ENCODE results near the gene FOXD1.
"Not testable (repeated sequence)": the region's sequence is repeated elsewhere in the genome, so short reads cannot be mapped to it uniquely, and the experiment has no call there.

The FOXD1 gene

GRCh38 chr5:73415171-73415570, 33.4 kb downstream of the FOXD1 start:
- no peak for TF ChIP-seq CTCF (conservative IDR thresholded peaks at IDR 0.05; ENCODE audit: low read length)

GRCh38 chr5:73412597-73412988, 36.0 kb downstream of the FOXD1 start:
- DNase-seq (ENCODE audit: low read depth) = peak; percentile 51
- H3K4me3 ChIP-seq (ENCODE audit: low read length) = no peak overlapping the region
- no peak for TF ChIP-seq CTCF (conservative IDR thresholded peaks at IDR 0.05; ENCODE audit: low read length)

More at GRCh38 chr5:73415171-73415570, 33.4 kb downstream of the FOXD1 start:
- no peak for DNase-seq (ENCODE audit: low read depth)
- no peak overlapping the region for H3K4me3 ChIP-seq (ENCODE audit: low read length)

GRCh38 chr5:73411936-73412596, 36.5 kb downstream of the FOXD1 start:
- no peak for TF ChIP-seq CTCF (conservative IDR thresholded peaks at IDR 0.05; ENCODE audit: low read length)
- no peak overlapping the region for H3K4me3 ChIP-seq (ENCODE audit: low read length)
- no peak for DNase-seq (ENCODE audit: low read depth)

- H3K4me3 ChIP-seq (ENCODE audit: low read length); DNase-seq (ENCODE audit: low read depth): not testable (repeated sequence)
These were observed 38.6 kb downstream of the FOXD1 start for GRCh38 chr5:73409927-73410326.

GRCh38 chr5:73405691-73406090, 42.9 kb downstream of the FOXD1 start:
- DNase-seq (ENCODE audit: low read depth) = no peak
- no peak overlapping the region for H3K4me3 ChIP-seq (ENCODE audit: low read length)

GRCh38 chr5:73399775-73400174, 48.8 kb downstream of the FOXD1 start:
- H3K4me3 ChIP-seq (ENCODE audit: low read length) = no peak overlapping the region
- TF ChIP-seq CTCF (conservative IDR thresholded peaks at IDR 0.05; ENCODE audit: low read length) = no peak
- DNase-seq (ENCODE audit: low read depth) = no peak

More at GRCh38 chr5:73405691-73406090, 42.9 kb downstream of the FOXD1 start:
- no peak for TF ChIP-seq CTCF (conservative IDR thresholded peaks at IDR 0.05; ENCODE audit: low read length)
